ENCODE data around the gene STK11IP. TPM values are rescaled to one million over a fixed set of nuclear protein-coding genes. Genes with fewer than 3 reads are reported as not detected.

The STK11IP gene
- total RNA-seq, 4 donors from 2014 or later, result 12.3 to 21.3 (median 14.4) TPM

DNA sequence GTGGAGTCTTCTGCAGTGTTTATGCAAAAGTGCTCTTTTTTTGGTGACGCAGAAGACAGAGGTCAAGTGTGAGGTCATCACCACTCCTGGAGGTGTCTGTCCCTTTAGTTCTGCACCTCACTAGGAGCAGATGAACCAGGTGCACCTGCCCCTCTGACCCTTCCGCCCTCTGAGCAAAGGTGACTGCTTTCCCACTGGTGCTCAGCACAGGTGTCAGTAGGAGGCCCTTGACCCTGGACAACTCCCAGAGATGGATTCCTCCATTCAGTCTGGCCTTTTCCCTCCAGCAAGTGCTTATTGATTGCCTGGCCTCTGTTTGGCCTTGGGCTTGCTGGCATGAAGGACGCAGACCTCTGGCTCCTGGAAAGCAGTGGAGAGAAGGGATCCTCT is 21.1 kb downstream of the STK11IP start:
- Histone ChIP-seq H3K27me3 (no peaks in the 10 kb centered on the region), H3K4me3 (no peak overlapping the region), H3K36me3 (peaks cover 5 to 31% (median 13%) of the 10 kb centered on the region in 3 donors), H3K9me3 (no peaks in the 10 kb centered on the region), H3K4me1 (no peaks in the 10 kb centered on the region), H3K27ac (no peak overlapping the region)
- 82 to 94% methylated on average over 2 of the region's 3 CpGs for WGBS, 2 donors
- no peak for DNase-seq
- TF ChIP-seq, protein P1, sequence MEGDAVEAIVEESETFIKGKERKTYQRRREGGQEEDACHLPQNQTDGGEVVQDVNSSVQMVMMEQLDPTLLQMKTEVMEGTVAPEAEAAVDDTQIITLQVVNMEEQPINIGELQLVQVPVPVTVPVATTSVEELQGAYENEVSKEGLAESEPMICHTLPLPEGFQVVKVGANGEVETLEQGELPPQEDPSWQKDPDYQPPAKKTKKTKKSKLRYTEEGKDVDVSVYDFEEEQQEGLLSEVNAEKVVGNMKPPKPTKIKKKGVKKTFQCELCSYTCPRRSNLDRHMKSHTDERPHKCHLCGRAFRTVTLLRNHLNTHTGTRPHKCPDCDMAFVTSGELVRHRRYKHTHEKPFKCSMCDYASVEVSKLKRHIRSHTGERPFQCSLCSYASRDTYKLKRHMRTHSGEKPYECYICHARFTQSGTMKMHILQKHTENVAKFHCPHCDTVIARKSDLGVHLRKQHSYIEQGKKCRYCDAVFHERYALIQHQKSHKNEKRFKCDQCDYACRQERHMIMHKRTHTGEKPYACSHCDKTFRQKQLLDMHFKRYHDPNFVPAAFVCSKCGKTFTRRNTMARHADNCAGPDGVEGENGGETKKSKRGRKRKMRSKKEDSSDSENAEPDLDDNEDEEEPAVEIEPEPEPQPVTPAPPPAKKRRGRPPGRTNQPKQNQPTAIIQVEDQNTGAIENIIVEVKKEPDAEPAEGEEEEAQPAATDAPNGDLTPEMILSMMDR (IDR thresholded peaks at IDR 0.05), result no peak
- TF ChIP-seq POLR2A (IDR thresholded peaks at IDR 0.05), result no peak
- intact Hi-C loops (cut with DNase I), result no loop called here

- Histone ChIP-seq H3K4me1 (no peaks in the 10 kb centered on the region), H3K27ac (no peak overlapping the region), H3K36me3 (peaks cover 5 to 26% (median 13%) of the 10 kb centered on the region in 3 donors), H3K4me3 (no peak overlapping the region), H3K9me3 (no peaks in the 10 kb centered on the region), H3K27me3 (no peaks in the 10 kb centered on the region)
- TF ChIP-seq, protein P1 (IDR thresholded peaks at IDR 0.05), result no peak
- intact Hi-C loops (cut with DNase I), result no loop called here
- WGBS, 2 donors, result 64 to 69% methylated on average over 4 of the region's 4 CpGs
- no peak for DNase-seq
These were observed 21.6 kb downstream of the STK11IP start for GRCh38 chr2:219619235-219619634.

DNA sequence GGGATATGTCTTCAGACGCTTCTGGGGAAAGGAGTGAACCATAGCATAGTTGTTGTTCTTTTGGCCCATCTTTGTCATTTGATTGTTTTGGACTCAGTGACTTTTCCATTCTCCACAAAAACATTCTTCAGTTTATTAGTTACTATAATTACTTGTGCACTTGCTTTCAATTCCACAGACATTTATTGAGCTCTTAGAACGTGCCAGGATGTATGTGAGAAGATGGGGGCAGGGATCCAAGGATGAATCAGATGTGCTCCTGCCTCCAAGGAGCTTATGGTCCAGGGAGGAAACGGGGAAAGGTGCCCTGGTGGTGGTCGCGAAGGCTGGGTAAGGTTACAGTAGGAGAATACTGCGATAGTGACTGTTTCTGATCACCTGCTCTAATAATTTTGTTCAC is 22.9 kb downstream of the STK11IP start:
- H3K4me3 ChIP-seq, result no peak overlapping the region
- H3K4me1 ChIP-seq, result no peaks in the 10 kb centered on the region
- H3K9me3 ChIP-seq, result no peaks in the 10 kb centered on the region
- TF ChIP-seq, protein P1 (IDR thresholded peaks at IDR 0.05), result no peak
- no peak for TF ChIP-seq POLR2A (IDR thresholded peaks at IDR 0.05)
- DNase-seq, result no peak
- peaks cover 0 to 13% (median 3%) of the 10 kb centered on the region in 3 donors for H3K36me3 ChIP-seq
- H3K27ac ChIP-seq, result no peak overlapping the region
- WGBS, 2 donors, result 75 to 78% methylated on average over 6 of the region's 6 CpGs
- H3K27me3 ChIP-seq, result no peaks in the 10 kb centered on the region
- intact Hi-C loops (cut with DNase I), result no loop called here

DNA sequence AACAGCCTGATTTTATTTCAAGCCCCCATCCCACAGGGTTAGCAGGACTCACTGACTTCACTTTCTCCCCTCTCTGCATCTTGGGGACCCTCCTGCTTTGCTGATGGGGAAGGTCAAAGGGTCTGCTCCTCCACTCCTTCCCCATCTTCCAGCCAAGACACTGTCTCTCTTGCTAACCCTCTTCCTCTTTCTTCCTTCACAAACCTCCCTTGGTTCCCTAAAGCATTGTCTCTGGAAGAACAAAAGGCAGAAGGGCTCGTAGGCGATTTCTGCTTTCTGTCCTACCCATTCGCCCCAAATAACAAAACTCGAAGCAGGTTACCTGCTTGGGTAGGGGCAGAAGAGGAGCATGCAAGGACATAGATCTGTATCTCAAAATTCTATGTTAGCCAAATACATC is 24.3 kb downstream of the STK11IP start:
- no peak for TF ChIP-seq POLR2A (IDR thresholded peaks at IDR 0.05)
- TF ChIP-seq, protein P1 (IDR thresholded peaks at IDR 0.05), result no peak
- H3K9me3 ChIP-seq, result no peaks in the 10 kb centered on the region
- no peak overlapping the region for H3K27ac ChIP-seq
- H3K4me1 ChIP-seq, result peaks cover 0 to 2% (median 0%) of the 10 kb centered on the region in 3 donors
- DNase-seq, result no peak
- H3K27me3 ChIP-seq, result peaks cover 0 to 8% (median 0%) of the 10 kb centered on the region in 4 donors
- no peaks in the 10 kb centered on the region for H3K36me3 ChIP-seq
- intact Hi-C loops (cut with DNase I), result no loop called here
- 60 to 68% methylated on average over 3 to 4 of the region's 4 CpGs for WGBS, 2 donors
- H3K4me3 ChIP-seq, result no peak overlapping the region

GRCh38 chr2:219622472-219622871 is 24.8 kb downstream of the STK11IP start:
- no peak overlapping the region for H3K4me3 ChIP-seq
- no peaks in the 10 kb centered on the region for H3K9me3 ChIP-seq
- TF ChIP-seq, protein P1 (IDR thresholded peaks at IDR 0.05), result no peak
- TF ChIP-seq POLR2A (IDR thresholded peaks at IDR 0.05), result no peak
- H3K36me3 ChIP-seq, result no peaks in the 10 kb centered on the region
- H3K27me3 ChIP-seq, result peaks cover 0 to 13% (median 0%) of the 10 kb centered on the region in 4 donors
- no peak overlapping the region for H3K27ac ChIP-seq
- DNase-seq, result no peak
- peaks cover 0 to 5% (median 4%) of the 10 kb centered on the region in 3 donors for H3K4me1 ChIP-seq
- intact Hi-C loops (cut with DNase I), result no loop called here
- WGBS, 2 donors, result 95% methylated on average over 2 of the region's 2 CpGs

Measured in esophagus squamous epithelium (tissue), 5 donors.